RWPE1 (cell line): ENCODE results near the gene DRC3.
"Not testable (repeated sequence)": the region's sequence is repeated elsewhere in the genome, so short reads cannot be mapped to it uniquely, and the experiment has no call there.

Experiments used
- CTCF ChIA-PET: fragments of 350-600 bp; sonication (Branson Sonifier 250); formaldehyde crosslinking; extraction: SDS; loops from one replicate; lab custom pipeline; 2021; lab: Yijun Ruan, JAX
- POLR2A ChIA-PET: fragments of 400-600 bp; formaldehyde crosslinking; extraction: SDS; loops from one replicate; lab custom pipeline; 2020; ENCODE audit warnings: antibody characterized with exemption; ENCODE audit not compliant: low non-redundant PET; lab: Yijun Ruan, JAX
- DNase-seq: peaks from one replicate; pipeline ENCODE4 v3.0.0; 2012; ENCODE audit warnings: low spot score
- H3K27ac ChIP-seq: fragments of 450-650 bp; 2 replicates; pipeline ENCODE4 v1.5.1; 2017
- TF ChIP-seq, protein P1 (sequence below): fragments of 450-650 bp; conservative IDR thresholded peaks from 2 replicates; pipeline ENCODE4 v1.5.1; 2017; ENCODE audit warnings: low read depth, mild to moderate bottlenecking

Gene DRC3

DNA sequence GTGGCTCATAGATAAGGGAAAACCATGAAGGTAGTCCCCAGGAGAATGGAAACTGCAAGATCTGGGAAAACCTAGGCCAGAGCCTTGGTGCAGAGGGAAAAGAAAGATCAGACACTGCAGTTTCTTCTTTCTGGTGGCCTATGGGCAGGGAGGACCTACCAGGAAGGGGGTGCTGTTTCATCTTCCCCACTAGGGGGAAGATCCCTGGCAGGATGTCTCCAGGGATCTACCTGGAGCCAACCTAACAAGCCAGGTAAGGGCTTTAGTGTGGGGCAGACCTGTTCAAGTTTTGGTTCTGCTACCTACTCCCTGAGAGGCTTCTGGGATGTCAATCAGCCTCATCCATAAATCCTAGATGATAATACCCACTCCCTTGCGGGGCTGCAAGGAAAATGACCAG lies 21.9 kb upstream of the DRC3 start:
- CTCF ChIA-PET, result no interaction called here

DNA sequence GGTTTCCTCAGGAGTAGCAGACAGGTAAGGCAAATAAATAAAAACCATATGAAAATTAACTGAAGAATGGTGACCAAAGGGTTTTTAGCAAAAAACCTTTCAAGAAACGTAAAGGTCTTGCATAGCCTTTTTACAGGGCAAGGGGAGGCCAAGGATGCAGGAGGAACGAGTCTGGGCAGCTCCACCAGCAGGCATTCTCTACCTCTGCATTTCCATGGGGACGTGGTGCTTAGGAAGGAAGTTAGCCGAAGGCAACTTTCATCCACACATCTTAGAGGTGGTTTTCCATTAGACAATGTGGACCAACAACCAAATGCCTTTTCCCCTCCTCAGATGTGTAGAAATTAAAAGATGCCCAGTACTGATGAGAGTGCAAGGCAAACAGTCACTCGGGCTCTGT lies 21.1 kb upstream of the DRC3 start:
- no peak for DNase-seq
- POLR2A ChIA-PET, result no interaction called here
- H3K27ac ChIP-seq, result peak overlapping the region; percentile 65; the same call in 1 of the 2 replicates
- TF ChIP-seq, protein P1, sequence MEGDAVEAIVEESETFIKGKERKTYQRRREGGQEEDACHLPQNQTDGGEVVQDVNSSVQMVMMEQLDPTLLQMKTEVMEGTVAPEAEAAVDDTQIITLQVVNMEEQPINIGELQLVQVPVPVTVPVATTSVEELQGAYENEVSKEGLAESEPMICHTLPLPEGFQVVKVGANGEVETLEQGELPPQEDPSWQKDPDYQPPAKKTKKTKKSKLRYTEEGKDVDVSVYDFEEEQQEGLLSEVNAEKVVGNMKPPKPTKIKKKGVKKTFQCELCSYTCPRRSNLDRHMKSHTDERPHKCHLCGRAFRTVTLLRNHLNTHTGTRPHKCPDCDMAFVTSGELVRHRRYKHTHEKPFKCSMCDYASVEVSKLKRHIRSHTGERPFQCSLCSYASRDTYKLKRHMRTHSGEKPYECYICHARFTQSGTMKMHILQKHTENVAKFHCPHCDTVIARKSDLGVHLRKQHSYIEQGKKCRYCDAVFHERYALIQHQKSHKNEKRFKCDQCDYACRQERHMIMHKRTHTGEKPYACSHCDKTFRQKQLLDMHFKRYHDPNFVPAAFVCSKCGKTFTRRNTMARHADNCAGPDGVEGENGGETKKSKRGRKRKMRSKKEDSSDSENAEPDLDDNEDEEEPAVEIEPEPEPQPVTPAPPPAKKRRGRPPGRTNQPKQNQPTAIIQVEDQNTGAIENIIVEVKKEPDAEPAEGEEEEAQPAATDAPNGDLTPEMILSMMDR, result no peak
- CTCF ChIA-PET, result no interaction called here

More for the DNA sequence above, 21.9 kb upstream of the DRC3 start:
- TF ChIP-seq, protein P1, result no peak
- POLR2A ChIA-PET, result no interaction called here
- peak overlapping the region; percentile 65 for H3K27ac ChIP-seq
- DNase-seq, result no peak

DNA sequence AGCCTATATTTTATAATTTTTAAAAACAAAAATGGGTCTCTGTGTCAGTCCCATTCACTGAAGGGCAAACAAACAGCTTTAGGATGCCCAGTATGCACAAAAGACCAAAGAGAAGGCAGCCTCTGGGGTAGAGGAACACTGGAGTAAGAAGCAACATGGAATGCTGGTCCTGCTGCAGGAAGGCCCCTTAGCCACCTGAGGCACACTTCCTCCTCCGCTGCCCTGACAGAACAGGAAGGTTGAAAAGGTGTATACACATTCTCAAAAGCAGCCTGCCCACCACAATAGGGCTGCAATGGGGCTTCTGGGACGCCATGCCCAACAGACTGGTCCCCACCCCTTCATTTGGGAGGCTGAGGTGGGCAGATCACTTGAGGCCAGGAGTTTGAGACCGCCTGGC lies 20.0 kb upstream of the DRC3 start:
- TF ChIP-seq, protein P1, result no peak
- POLR2A ChIA-PET, result no interaction called here
- no peak for DNase-seq
- H3K27ac ChIP-seq, result peak overlapping the region; percentile 45
- CTCF ChIA-PET, result interaction anchor here (0.6 kb wide), 1 partner anchor 33 kb away, joined by 4 read pairs; no protein-coding TSS in a partner anchor

DNA sequence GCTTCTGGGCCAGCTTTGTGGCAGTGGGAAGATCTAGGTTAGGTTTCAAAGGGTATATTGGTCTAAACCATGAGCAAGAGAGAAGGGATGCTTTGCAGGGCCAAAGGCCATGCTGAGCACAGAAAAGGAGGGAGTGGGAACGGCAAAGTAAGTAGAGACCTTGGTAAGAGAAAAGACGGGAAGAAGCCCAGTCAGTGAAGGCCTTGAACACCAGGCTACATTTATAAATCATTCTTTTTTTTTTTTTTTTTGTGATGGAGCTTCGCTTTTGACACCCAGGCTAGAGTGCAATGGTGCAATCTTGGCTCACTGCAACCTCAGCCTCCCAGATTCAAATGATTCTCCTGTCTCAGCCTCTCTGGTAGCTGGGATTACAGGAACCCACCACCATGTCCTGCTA lies 18.6 kb upstream of the DRC3 start:
- no peak for DNase-seq
- POLR2A ChIA-PET, result no interaction called here
- no peak overlapping the region for H3K27ac ChIP-seq
- TF ChIP-seq, protein P1, result no peak
- CTCF ChIA-PET, result interaction anchor here (1.0 kb wide), 1 partner anchor 63 kb away, joined by 4 read pairs; no protein-coding TSS in a partner anchor

DNA sequence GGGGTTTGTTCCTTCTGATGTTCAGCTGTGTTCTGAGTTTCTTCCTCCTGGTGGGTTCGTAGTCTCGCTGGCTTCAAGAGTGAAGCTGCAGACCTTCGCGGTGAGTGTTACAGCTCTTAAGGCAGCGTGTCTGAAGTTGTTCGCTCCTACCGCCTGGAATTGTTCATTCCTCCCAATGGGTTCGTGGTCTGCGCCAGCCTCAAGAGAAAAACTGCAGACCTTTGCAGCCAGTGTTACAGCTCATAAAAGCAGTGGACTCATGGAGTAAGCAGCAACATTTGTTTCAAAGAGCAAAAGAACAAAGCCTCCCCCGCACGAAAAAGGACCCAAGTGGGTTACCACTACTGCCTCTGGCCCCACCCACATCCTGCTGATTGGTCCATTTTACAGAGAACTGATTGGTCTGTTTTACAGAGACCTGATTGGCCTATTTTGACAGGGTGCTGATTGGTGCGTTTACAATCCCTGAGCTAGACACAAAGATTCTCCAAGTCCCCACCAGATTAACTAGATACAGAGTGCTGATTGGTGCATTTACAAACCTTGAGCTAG lies 16.8 kb upstream of the DRC3 start:
- CTCF ChIA-PET, result interaction anchor here (0.6 kb wide), 1 partner anchor 184 kb away, joined by 3 read pairs; no protein-coding TSS in a partner anchor
- H3K27ac ChIP-seq, result peak overlapping the region; percentile 99
- POLR2A ChIA-PET, DNase-seq: not testable (repeated sequence)

DNA sequence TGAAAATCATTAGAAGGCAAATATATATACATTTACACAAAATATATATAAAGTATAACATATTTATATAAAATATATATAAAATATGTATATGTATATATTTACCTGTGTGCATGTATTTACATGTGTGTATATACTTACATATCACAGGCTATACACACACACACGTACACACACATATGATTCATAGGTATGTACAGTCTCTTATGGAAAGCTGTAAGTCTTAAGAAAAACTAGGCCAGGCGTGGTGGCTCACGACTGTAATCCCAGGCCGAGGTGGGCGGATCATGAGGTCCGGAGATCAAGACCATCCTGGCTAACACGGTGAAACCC lies 15.1 kb upstream of the DRC3 start:
- ChIA-PET POLR2A (no interaction called here), CTCF (no interaction called here)
- H3K27ac ChIP-seq, result peak overlapping the region; percentile 99
- TF ChIP-seq, protein P1, result no peak
- DNase-seq, result no peak

DNA sequence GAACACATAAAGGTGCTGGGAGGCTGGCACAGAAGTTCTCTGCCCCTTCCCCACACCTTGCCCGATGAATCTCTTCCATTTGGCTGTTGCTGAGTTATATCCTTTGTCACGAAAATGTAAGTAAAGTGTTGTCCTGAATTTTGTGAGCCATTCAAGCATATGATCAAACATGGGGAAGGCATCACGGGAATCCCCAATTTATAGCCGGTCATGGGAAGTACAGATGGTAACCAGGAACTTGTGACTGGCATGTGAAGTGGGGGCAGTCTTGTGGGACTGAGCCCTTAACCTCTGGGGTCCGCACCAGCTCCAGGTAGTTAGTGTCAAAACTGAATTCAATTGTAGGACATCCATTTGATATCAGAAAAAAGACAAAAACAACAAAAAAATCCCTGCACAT lies 13.7 kb upstream of the DRC3 start:
- POLR2A ChIA-PET, result no interaction called here
- CTCF ChIA-PET, result no interaction called here

More for the DNA sequence above, 13.7 kb upstream of the DRC3 start:
- H3K27ac ChIP-seq, result peak overlapping the region; percentile 70
- no peak for DNase-seq
- TF ChIP-seq, protein P1, result no peak
